ENCODE results near the gene TRPM1.
"Not testable (repeated sequence)": the region's sequence is repeated elsewhere in the genome, so short reads cannot be mapped to it uniquely, and the experiment has no call there.

The TRPM1 gene

DNA sequence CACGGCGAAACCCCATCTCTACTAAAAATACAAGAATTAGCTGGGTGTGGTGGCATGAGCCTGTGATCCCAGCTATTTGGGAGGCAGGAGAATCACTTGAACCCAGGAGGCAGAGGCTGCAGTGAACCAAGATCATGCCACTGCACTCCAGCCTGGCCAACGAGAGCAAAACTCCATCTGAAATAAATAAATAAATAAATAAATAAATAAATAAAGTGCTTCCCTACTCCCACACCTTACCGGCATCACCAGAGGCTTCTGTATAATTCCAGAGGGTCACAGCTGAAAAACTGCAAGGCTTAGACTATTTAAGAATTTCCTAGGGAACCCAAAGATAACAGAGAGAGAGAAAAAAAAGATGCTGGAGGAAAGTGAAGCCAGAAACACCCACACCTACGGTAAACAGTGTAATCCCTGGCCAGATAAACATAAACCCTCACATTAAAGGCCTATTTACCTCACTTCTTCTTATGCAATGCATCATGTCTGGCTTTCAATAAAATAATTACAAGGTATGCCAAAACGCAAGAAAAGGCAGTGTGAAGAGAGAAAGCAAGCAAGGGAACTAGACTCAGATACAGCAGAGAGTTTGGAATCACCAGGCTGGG lies 15.0 kb upstream of the TRPM1 start:
- DNase-seq (ENCODE audit: low spot score), result no peak

DNA sequence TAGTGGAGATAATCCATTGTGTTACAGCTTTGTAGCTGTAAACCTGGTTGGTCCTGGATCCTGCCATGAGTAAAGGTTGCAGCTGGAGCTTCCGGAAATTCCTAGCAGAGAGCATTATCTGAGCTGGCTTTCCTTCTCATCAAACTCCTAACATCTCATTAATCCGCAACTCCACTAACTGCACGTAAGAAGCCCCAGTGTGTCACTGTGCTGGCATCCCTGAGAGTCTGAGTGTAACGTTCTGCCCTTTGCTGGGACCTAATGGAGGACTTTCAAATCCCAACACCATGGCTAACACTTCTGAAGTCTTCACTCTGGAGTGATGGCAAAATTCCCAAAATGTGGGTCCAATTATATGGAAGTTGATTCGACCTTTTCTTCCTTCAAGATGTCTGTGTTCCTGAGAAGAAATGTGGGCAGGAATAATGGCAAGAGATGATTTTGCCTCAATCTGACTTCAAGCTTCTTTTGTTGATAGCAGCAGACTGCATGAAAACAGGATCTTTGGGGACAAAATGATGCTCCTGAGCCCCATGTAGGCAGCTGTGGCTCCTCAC lies 9.6 kb upstream of the TRPM1 start:
- no peak for DNase-seq (ENCODE audit: low spot score)

DNA sequence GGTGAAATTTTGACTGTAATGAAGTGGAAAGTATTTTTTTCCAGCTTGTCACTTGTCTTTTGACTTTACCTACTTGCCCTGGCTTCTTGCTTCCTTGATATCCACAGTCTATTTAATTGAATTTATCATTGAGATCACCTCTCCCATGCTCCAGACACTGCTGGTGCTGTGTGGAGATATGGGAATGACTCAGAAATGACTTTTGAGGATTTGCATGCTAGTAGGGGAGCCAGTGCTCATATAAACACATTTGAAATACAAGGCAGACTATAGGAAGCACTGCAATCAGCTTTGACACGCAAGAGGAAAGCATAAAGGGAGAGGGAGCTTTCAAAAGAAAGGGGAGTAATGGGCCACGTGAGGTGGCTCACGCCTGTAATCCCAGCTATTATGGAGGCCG lies 7.3 kb upstream of the TRPM1 start:
- DNase-seq (ENCODE audit: low spot score), result no peak

DNA sequence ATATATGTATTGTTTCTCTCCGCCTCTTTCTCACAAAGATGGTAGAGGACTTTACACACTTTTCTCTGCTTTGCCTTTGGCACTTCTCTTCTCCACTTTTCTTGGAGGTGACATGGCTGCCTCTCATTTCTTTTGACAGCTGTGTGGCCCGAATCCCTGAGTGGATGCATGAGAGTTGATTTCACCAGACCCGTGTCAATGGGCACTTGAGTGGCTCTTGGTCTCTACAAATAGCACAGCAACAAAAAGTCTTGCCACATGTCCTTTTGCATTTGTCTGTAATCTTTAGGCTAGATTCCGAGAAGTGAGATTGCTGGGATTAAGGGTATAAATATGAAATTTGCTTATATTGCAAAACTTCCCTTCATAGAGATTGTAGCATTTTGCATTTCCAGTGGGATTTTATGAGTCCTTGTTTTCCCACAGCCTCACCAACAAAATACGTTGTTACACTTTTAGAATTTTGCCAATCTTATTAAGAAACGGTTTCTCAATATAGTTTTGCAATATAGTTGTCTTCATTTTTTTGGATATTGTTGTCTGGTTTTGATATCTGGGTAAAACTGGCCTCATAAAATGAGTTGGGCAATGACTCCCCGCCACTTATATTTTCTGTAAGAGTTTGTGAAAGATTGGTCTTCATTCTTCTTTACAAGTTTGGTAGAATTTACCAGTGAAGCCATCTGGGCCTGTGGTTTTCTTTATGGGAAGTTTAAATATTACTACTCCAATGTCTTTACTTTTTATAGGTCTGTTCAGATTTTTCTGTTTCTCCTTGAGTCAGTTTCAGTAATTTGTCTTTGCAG lies 5.2 kb upstream of the TRPM1 start:
- no peak for DNase-seq (ENCODE audit: low spot score)

DNA sequence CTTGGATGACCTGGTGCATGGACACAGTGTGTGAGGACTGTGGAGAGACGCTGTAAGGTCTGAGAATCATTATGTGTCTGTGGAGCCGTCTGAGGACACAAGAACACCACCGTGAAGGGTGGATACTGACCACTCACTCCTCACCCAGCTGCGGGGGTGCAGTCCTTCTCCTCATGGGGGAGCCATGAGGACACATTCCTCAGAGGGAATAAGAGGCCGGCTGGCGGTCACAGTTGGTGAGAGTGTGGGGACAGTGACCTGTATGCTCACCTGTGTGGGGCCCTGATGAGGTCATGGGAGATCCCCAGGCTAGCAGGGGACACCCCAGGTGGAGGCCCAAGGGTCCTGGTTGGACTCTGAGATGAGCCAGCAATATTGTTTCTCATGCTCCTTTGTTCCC lies 2.5 kb upstream of the TRPM1 start:
- no peak for DNase-seq (ENCODE audit: low spot score)

DNA sequence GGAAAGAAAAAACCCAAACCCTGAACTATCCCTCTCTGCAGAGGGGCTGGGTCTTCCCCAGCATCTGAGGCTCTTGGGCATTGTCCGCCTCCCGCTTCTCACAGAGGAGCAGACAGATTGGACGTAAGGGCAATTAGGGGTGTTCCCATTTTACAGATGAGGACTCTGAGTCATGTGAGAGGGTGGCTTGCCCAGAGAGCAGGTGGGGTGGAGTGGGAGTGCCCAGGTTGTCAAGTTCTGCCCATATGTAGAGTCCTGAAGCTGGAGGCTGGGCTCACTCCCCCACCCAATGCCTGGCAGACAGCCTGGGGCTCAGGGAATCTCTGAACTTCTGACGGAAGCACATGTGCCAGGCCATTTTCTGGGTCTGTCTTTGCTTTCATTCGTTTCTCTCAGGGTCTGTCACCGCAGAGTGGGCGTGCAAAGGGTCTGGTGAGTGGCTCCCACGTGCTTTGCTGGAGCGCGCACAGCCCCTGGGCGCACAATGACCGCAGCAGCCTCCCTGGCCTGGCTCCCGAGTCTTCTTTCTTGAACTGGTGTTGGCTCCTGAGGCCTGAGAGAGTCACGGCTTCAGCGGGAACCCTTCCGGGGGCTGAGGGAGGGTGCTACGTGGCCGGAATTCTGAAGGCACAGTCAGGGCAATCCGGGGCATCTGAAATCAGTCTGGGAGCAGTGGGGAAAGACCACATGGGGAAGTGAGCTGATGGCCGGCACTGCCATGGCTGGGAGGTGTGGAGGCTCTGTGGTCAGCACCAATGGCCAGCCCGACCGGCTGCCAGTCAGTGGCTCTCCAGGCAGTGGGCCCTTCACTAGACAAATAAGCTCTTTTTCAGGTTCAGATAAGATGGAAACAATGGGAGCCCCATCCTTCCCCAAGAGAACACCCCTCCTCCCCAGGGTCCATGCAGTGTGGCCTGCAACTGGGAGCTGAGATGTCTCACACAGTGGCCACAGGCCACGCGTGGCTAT lies 1.1 kb upstream of the TRPM1 start:
- DNase-seq (ENCODE audit: low spot score), result no peak

DNA sequence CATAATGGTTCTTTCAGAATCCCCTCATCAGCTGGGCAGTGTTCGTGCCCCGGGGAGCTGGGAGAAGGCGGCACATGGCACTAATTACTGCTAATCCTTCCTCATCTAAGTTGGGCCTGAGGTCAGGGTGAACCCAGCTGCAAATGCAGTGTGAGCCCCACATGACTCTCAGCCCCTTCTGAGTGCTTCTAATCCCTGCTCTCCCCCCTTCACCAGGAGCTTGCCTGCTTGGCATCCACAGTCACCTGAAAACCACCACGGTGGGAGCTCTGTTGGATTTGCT lies 455 bp upstream of the TRPM1 start:
- no peak for DNase-seq (ENCODE audit: low spot score)

GRCh38 chr15:31100738-31101137 lies 787 bp downstream of the TRPM1 start:
- DNase-seq (ENCODE audit: low spot score), result no peak

- DNase-seq (ENCODE audit: low spot score), result no peak
Observed at GRCh38 chr15:31098953-31099740, 2.4 kb downstream of the TRPM1 start.

GRCh38 chr15:31098491-31098917 lies 3.0 kb downstream of the TRPM1 start:
- no peak for DNase-seq (ENCODE audit: low spot score)

- no peak for DNase-seq (ENCODE audit: low spot score)
Observed at GRCh38 chr15:31096563-31096962, 5.0 kb downstream of the TRPM1 start.

- DNase-seq (ENCODE audit: low spot score), result no peak
Observed at GRCh38 chr15:31091481-31091880, 10.0 kb downstream of the TRPM1 start.

GRCh38 chr15:31090766-31091165 lies 10.8 kb downstream of the TRPM1 start:
- DNase-seq (ENCODE audit: low spot score), result no peak

DNA sequence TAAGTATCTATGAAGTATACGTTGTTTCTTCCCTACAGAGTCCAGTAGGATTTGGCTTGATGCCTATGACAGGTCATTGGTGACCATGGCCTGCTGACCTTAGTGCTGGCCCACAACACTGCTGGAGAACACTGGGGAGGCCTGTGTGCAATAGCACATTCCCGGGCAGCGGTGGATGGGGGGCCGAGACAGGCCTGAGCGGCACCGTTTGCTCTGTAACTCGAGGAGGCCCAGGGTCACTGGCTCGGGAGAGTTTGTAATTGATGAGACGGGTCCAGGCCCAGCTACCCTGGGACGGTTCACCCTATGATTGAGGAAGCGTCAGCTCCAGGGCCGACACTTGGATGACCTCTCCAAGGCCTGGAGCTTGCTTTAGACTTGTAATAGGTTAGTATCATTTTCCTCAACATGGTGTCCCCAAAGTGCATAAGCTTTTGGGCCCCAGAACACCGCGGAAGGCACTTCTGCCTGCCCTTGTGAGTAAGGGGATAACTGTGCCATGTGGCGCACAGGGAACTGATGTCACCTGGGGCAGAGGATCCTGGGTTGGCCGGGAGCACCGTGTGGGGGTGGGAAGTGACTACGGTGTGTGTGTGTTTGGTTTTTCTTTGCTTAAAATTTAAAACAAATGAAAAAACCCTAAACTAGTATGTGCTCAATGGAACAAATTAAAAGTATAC lies 12.0 kb downstream of the TRPM1 start:
- no peak for DNase-seq (ENCODE audit: low spot score)

DNA sequence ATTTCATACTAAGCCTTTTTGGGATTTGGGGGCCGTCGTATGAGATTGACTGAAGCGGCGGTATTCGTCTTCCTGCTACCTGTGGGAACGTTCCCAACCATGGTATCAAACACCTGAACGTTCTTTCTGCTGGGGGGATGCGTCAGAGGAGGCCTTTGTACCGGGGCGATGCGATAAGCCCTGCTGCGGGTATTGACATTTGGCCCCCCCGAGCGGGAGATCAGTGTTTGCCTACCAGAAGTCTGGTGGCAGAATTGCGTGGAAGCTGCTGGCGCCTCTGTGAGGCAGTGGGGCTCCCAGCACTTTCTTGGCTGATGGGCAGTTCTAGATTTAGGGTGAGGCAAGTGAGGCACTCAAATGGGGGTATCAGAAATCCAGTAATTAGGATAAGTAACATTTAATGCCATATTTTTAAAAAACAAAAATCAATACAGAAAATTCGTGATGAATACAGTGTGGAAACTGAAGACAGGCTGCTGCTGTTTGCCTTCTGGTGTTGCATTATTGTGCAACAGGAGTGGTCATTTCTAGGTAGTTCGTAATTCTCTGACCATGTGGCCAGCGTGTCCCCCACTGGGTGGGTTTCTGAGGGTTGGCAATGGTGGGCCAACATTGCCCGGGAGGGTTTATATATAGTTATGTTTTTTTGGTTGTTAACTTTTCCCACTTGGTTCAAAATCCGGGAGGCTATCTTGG lies 12.7 kb downstream of the TRPM1 start:
- no peak for DNase-seq (ENCODE audit: low spot score)

- DNase-seq (ENCODE audit: low spot score), result not testable (repeated sequence)
Observed at GRCh38 chr15:31088041-31088440, 13.5 kb downstream of the TRPM1 start.

DNA sequence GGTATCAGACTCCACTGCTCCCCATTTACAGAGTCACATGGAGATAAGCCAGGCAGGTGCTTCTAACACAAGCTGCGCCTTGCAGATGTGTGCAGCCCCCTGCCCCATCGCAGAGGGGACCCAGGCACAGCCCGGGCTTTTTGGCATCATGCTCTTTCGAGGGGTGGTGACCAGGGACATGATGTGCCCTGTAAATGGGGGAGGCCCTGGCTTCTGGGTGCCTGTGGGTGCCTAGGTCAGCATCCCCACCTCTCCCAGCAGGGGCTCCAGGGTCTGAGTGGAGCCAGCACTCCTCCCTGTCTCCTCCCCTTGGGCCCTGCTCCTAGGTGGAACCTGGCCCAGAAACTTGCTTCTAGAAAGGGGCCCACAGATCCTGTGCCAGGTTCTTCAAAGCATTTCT lies 15.2 kb downstream of the TRPM1 start:
- no peak for DNase-seq (ENCODE audit: low spot score)

DNA sequence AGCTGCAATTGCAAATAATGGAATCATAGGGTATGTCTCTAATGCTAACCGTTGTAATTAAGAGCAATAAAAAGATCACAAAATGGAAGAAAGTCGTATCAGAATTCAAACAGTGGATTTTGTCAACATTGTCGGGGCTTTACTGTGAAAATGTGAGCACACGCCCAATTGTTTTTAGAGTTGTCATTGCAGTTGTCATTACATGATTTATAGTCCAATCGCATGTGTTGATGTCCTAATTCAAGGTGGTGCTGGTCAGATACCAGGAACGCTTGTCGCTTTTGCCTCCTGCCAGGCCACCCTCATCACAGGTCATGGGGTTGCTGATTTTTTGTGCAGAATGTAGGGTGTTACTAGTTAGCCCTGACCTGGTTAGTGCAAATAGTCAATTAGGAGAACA lies 16.2 kb downstream of the TRPM1 start:
- DNase-seq (ENCODE audit: low spot score), result no peak

DNA sequence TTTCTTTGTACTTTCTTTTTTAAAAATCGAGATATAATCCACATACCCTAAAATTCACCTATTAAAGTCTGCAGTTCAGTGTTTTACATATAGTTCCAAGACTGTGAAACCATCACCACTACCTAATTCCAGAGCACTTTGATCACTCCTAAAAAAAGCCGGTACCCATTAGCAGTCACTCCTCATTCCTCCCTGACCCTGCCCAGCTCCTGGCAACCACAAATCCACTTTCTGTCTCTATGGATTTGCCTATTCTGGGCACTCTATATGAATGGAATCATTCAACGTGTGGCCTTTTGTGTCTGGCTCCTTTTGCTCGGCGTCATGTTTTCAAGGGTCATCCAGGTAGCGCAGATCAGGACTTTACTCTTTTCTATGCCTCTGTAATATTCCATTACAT lies 17.3 kb downstream of the TRPM1 start:
- no peak for DNase-seq (ENCODE audit: low spot score)

DNA sequence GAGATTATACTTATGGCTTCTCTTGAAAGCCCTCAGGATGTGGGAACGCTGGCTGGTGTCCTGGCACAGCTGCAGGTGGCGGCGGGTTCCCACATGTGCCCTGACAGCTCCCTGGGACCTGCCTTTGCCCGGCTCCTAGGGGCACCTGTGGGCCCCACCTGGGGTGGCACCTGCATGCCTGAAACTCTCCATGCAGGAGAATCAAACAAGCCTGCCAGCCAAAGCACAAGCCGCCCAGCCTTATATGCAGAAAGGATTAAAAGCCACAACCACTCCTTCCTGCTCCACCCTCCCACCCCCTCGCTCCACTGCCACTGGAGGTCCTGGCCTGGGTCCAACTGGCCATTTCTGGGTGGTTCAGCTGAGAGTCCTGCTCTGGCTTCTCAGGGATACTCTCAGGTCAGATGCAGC lies 18.1 kb downstream of the TRPM1 start:
- DNase-seq (ENCODE audit: low spot score), result no peak

Measured in ecto neural progenitor cell (in vitro differentiated cells).